Endothelial cell of umbilical vein (primary cell): ENCODE measurements around the gene IQCH. TPM values are rescaled to one million over a fixed set of nuclear protein-coding genes. Genes with fewer than 3 reads are reported as not detected.

Experiments used
- BruUV-seq: library from RNA; stranded (reverse); fragments of 400-500 nt; replicated peaks from 2 replicates; lab custom pipeline; 2021; lab: Mats Ljungman, UMichigan
- CTCF ChIA-PET: fragments of 300-600, 350-600 bp; sonication (Branson Sonifier 250); formaldehyde crosslinking; loops from one replicate; lab custom pipeline; 2021; ENCODE audit warnings: antibody characterized with exemption, inconsistent platforms; lab: Charles Lee
- POLR2A ChIA-PET: fragments of 300-600, 350-600 bp; sonication (Branson Sonifier 250); formaldehyde crosslinking; loops from one replicate; lab custom pipeline; 2021; ENCODE audit warnings: antibody characterized with exemption, inconsistent platforms; lab: Charles Lee
- DNase-seq: peaks from one replicate; pipeline ENCODE4 v3.0.0-alpha.2; 2011; ENCODE audit warnings: low read depth, low spot score
- FAIRE-seq: peaks from 2 replicates; lab custom pipeline; 2011; peaks lifted over from hg19 to GRCh38; lab: Jason Lieb, UNC
- H2AFZ ChIP-seq: 2 replicates; pipeline ENCODE4 v1.6.0; 2012; ENCODE audit warnings: low read depth, low read length, control low read depth, inconsistent platforms
- H3K27ac ChIP-seq: 2 replicates; pipeline ENCODE4 v1.5.1; 2011; ENCODE audit warnings: low read depth, mild to moderate bottlenecking, control low read depth, low read length, moderate library complexity; ENCODE audit not compliant: insufficient read depth
- H3K27me3 ChIP-seq, 2 experiments: 2 replicates each; pipeline versions ENCODE4 v1.6.0 to v1.6.1; 2011; ENCODE audit warnings: low read length in 2 of 2, mixed read lengths in 1 of 2; ENCODE audit not compliant: control insufficient read depth in 2 of 2, insufficient read depth in 2 of 2
- H3K36me3 ChIP-seq, 2 experiments: 2 replicates in 1 of 2; 3 replicates in 1 of 2; pipeline ENCODE4 v1.5.1; 2011; ENCODE audit warnings: low read length in 2 of 2, mild to moderate bottlenecking in 1 of 2, moderate library complexity in 1 of 2; ENCODE audit not compliant: control insufficient read depth in 2 of 2, insufficient read depth in 2 of 2; ENCODE audit errors: extremely low read depth in 1 of 2
- H3K4me1 ChIP-seq: 3 replicates; pipeline ENCODE4 v1.5.1; 2011; ENCODE audit warnings: mild to moderate bottlenecking, low read length; ENCODE audit not compliant: control insufficient read depth, insufficient read depth; ENCODE audit errors: extremely low read depth
- H3K4me2 ChIP-seq: 2 replicates; pipeline ENCODE4 v1.6.1; 2011; ENCODE audit warnings: low read length, control low read depth, mixed read lengths; ENCODE audit not compliant: insufficient read depth
- H3K4me3 ChIP-seq, 3 experiments: fragments of 200-600 bp in 1 of 3; sonication (generic), shearing (Covaris generic) in 1 of 3; replicated peaks in 1 of 3; 2 replicates each; pipeline ENCODE4 v1.5.1; 2011 to 2016; ENCODE audit warnings: control low read depth in 3 of 3, low read length in 3 of 3, mild to moderate bottlenecking in 2 of 3, inconsistent platforms in 1 of 3, low read depth in 1 of 3, moderate library complexity in 1 of 3; ENCODE audit not compliant: insufficient read depth in 1 of 3
- H3K79me2 ChIP-seq: 2 replicates; pipeline ENCODE4 v1.6.0; 2012; ENCODE audit warnings: low read length, inconsistent platforms; ENCODE audit not compliant: control insufficient read depth, insufficient read depth
- H3K9ac ChIP-seq: replicated peaks from 2 replicates; pipeline ENCODE3; 2011; ENCODE audit warnings: low read length, control low read depth; ENCODE audit not compliant: insufficient read depth; ENCODE audit errors: extremely low read depth
- H3K9me1 ChIP-seq: replicated peaks from 3 replicates; pipeline ENCODE4 v1.6.0; 2011; ENCODE audit warnings: mild to moderate bottlenecking, low read length; ENCODE audit not compliant: control insufficient read depth, insufficient read depth; ENCODE audit errors: extremely low read depth
- H3K9me3 ChIP-seq: replicated peaks from 2 replicates; pipeline ENCODE4 v1.5.1; 2012; ENCODE audit warnings: low read length, inconsistent platforms; ENCODE audit not compliant: control insufficient read depth, insufficient read depth
- H4K20me1 ChIP-seq: replicated peaks from 2 replicates; pipeline ENCODE3; 2011; ENCODE audit warnings: mild to moderate bottlenecking, low read length; ENCODE audit not compliant: control insufficient read depth, insufficient read depth; ENCODE audit errors: extremely low read depth
- EZH2 ChIP-seq: IDR thresholded peaks from 2 replicates; pipeline ENCODE4 v1.6.1; 2012; ENCODE audit warnings: borderline replicate concordance, low read depth, mild to moderate bottlenecking, moderate library complexity, low read length, inconsistent platforms; ENCODE audit not compliant: severe bottlenecking
- FOS ChIP-seq: IDR thresholded peaks from 2 replicates; pipeline ENCODE4 v1.6.1; 2011; ENCODE audit warnings: mild to moderate bottlenecking, low read length, moderate library complexity, borderline replicate concordance; ENCODE audit not compliant: insufficient read depth
- GATA2 ChIP-seq: IDR thresholded peaks from 2 replicates; pipeline ENCODE4 v1.7.0; 2011; ENCODE audit warnings: low read depth, mild to moderate bottlenecking, moderate library complexity, mixed read lengths, low read length; ENCODE audit not compliant: insufficient read length, insufficient read depth
- JUN ChIP-seq: IDR thresholded peaks from 2 replicates; pipeline ENCODE4 v1.6.1; 2011; ENCODE audit warnings: borderline replicate concordance, low read depth; ENCODE audit not compliant: insufficient read length, insufficient read depth
- MYC ChIP-seq: IDR thresholded peaks from one replicate; pipeline ENCODE4 v1.6.1; 2011; ENCODE audit warnings: mild to moderate bottlenecking, low read depth, low read length
- POLR2A ChIP-seq: IDR thresholded peaks from 2 replicates; pipeline ENCODE4 v1.6.1; 2012; ENCODE audit warnings: low read depth, mild to moderate bottlenecking, control low read depth, low read length
- POLR2AphosphoS5 ChIP-seq: IDR thresholded peaks from 2 replicates; pipeline ENCODE4 v1.6.1; 2012; ENCODE audit warnings: low read depth, mild to moderate bottlenecking, control low read depth, low read length, moderate library complexity; ENCODE audit not compliant: insufficient read depth
- dilution Hi-C: fragments of 300-500 bp; cut with MboI; formaldehyde crosslinking; loops from one replicate; pipeline ENCODE4 v1.15.0; 2019; ENCODE audit warnings: low sequenced_read_pairs; ENCODE audit not compliant: extremely low pct_ligation_motif_present
- intact Hi-C: fragments of 100-400 bp; cut with micrococcal nuclease; formaldehyde crosslinking; loops from one replicate; pipeline ENCODE4 v1.10.0; 2022
- polyA plus RNA-seq, 4 experiments: library from polyadenylated mRNA; depleted of rRNA in 3 of 4; stranded (reverse) in 3 of 4; unstranded in 1 of 4; fragments of >200 nt; gene quantifications; 2 replicates each; pipeline versions ENCODE4 v1.2.1 to v1.2.3, GENCODE V29; 2011 to 2012; ENCODE audit warnings: missing spikeins in 1 of 4
- total RNA-seq: library from RNA; stranded (reverse); gene quantifications from 2 replicates; pipeline ENCODE4 v1.2.3, GENCODE V29; 2021
- TF ChIP-seq, protein P1 (sequence below): IDR thresholded peaks from 2 replicates; pipeline ENCODE4 v1.6.1; 2011; ENCODE audit not compliant: insufficient read depth, insufficient read length
- TF ChIP-seq, protein P2 (sequence below), 2 donors: IDR thresholded peaks; 1 replicate in 1 of 2; 2 replicates in 1 of 2; pipeline ENCODE4 v1.5.1; 2011; ENCODE audit warnings: low read length in 2 of 2, mild to moderate bottlenecking in 2 of 2, moderate library complexity in 2 of 2, control low read depth in 1 of 2, inconsistent platforms in 1 of 2, low read depth in 1 of 2; ENCODE audit not compliant: insufficient read depth in 1 of 2; ENCODE audit errors: extremely low read depth in 1 of 2

Gene IQCH
- total and polyA plus RNA-seq, 2 donors (not counting 3 experiments of a cell fraction or from before 2014, with no cell fraction given) = 0.29 to 0.51 TPM

DNA sequence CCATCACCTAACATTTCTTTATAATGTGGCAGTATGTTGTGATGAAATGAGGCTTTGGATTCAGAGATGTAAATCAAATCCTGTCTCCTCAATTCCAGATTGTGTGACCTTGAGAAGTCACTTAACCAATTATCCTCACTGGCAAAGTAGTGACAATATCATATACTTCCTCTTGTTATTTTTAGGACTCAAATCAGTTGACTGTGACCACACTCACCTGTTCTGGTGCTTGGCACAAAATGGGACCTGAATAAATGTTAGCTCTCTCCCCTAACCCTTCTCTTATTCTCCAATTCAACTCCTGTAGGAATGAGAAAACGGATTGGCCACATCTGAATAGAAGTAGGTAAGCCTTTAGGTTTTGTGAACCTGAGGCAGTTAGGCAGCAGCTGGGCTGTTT is 42.1 kb downstream of the IQCH start:
- no peak overlapping the region for H3K4me2 ChIP-seq
- TF ChIP-seq POLR2A (no peak), JUN (no peak), GATA2 (no peak), EZH2 (no peak), MYC (no peak), POLR2AphosphoS5 (no peak), FOS (no peak)
- TF ChIP-seq, protein P1, sequence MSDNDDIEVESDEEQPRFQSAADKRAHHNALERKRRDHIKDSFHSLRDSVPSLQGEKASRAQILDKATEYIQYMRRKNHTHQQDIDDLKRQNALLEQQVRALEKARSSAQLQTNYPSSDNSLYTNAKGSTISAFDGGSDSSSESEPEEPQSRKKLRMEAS = no peak
- TF ChIP-seq, protein P2, sequence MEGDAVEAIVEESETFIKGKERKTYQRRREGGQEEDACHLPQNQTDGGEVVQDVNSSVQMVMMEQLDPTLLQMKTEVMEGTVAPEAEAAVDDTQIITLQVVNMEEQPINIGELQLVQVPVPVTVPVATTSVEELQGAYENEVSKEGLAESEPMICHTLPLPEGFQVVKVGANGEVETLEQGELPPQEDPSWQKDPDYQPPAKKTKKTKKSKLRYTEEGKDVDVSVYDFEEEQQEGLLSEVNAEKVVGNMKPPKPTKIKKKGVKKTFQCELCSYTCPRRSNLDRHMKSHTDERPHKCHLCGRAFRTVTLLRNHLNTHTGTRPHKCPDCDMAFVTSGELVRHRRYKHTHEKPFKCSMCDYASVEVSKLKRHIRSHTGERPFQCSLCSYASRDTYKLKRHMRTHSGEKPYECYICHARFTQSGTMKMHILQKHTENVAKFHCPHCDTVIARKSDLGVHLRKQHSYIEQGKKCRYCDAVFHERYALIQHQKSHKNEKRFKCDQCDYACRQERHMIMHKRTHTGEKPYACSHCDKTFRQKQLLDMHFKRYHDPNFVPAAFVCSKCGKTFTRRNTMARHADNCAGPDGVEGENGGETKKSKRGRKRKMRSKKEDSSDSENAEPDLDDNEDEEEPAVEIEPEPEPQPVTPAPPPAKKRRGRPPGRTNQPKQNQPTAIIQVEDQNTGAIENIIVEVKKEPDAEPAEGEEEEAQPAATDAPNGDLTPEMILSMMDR (IDR thresholded peaks at IDR 0.05; ENCODE audit: extremely low read depth in 1 of 2, insufficient read depth in 1 of 2, low read depth in 1 of 2, low read length in 2 of 2) = no peak
- dilution Hi-C loops (no loop called here), intact Hi-C loops (no loop called here)
- no peak overlapping the region for H2AFZ ChIP-seq
- H3K4me3 ChIP-seq = no peak overlapping the region
- H4K20me1 ChIP-seq = no peaks in the 10 kb centered on the region
- H3K36me3 ChIP-seq = no peaks in the 10 kb centered on the region
- ChIA-PET POLR2A (no interaction called here), CTCF (no interaction called here)
- no peaks in the 10 kb centered on the region for H3K27me3 ChIP-seq
- no peaks in the 10 kb centered on the region for H3K79me2 ChIP-seq
- FAIRE-seq (no peak), DNase-seq (no peak)
- H3K9me3 ChIP-seq = no peaks in the 10 kb centered on the region
- no peak overlapping the region for H3K9ac ChIP-seq
- no TSS peak for BruUV-seq
- no peak overlapping the region for H3K27ac ChIP-seq
- H3K4me1 ChIP-seq = no peaks in the 10 kb centered on the region
- H3K9me1 ChIP-seq = no peaks in the 10 kb centered on the region
